Endothelial cell of umbilical vein (primary cell): ENCODE data around the gene FKBP8. TPM values are rescaled to one million over a fixed set of nuclear protein-coding genes. Genes with fewer than 3 reads are reported as not detected.

Source experiments
- BruUV-seq: library from RNA; stranded (reverse); fragments of 400-500 nt; replicated peaks from 2 replicates; lab custom pipeline; 2021; lab: Mats Ljungman, UMichigan
- CTCF ChIA-PET: fragments of 300-600, 350-600 bp; sonication (Branson Sonifier 250); formaldehyde crosslinking; loops from one replicate; lab custom pipeline; 2021; ENCODE audit warnings: antibody characterized with exemption, inconsistent platforms; lab: Charles Lee
- POLR2A ChIA-PET: fragments of 300-600, 350-600 bp; sonication (Branson Sonifier 250); formaldehyde crosslinking; loops from one replicate; lab custom pipeline; 2021; ENCODE audit warnings: antibody characterized with exemption, inconsistent platforms; lab: Charles Lee
- DNase-seq: peaks from one replicate; pipeline ENCODE4 v3.0.0-alpha.2; 2011; ENCODE audit warnings: low read depth, low spot score
- FAIRE-seq: peaks from 2 replicates; lab custom pipeline; 2011; peaks lifted over from hg19 to GRCh38; lab: Jason Lieb, UNC
- H2AFZ ChIP-seq: 2 replicates; pipeline ENCODE4 v1.6.0; 2012; ENCODE audit warnings: low read depth, low read length, control low read depth, inconsistent platforms
- H3K27ac ChIP-seq: 2 replicates; pipeline ENCODE4 v1.5.1; 2011; ENCODE audit warnings: low read depth, mild to moderate bottlenecking, control low read depth, low read length, moderate library complexity; ENCODE audit not compliant: insufficient read depth
- H3K27me3 ChIP-seq, 2 experiments: 2 replicates each; pipeline versions ENCODE4 v1.6.0 to v1.6.1; 2011; ENCODE audit warnings: low read length in 2 of 2, mixed read lengths in 1 of 2; ENCODE audit not compliant: control insufficient read depth in 2 of 2, insufficient read depth in 2 of 2
- H3K36me3 ChIP-seq, 2 experiments: 2 replicates in 1 of 2; 3 replicates in 1 of 2; pipeline ENCODE4 v1.5.1; 2011; ENCODE audit warnings: low read length in 2 of 2, mild to moderate bottlenecking in 1 of 2, moderate library complexity in 1 of 2; ENCODE audit not compliant: control insufficient read depth in 2 of 2, insufficient read depth in 2 of 2; ENCODE audit errors: extremely low read depth in 1 of 2
- H3K4me1 ChIP-seq: 3 replicates; pipeline ENCODE4 v1.5.1; 2011; ENCODE audit warnings: mild to moderate bottlenecking, low read length; ENCODE audit not compliant: control insufficient read depth, insufficient read depth; ENCODE audit errors: extremely low read depth
- H3K4me2 ChIP-seq: 2 replicates; pipeline ENCODE4 v1.6.1; 2011; ENCODE audit warnings: low read length, control low read depth, mixed read lengths; ENCODE audit not compliant: insufficient read depth
- H3K4me3 ChIP-seq, 3 experiments: fragments of 200-600 bp in 1 of 3; sonication (generic), shearing (Covaris generic) in 1 of 3; replicated peaks in 1 of 3; 2 replicates each; pipeline ENCODE4 v1.5.1; 2011 to 2016; ENCODE audit warnings: control low read depth in 3 of 3, low read length in 3 of 3, mild to moderate bottlenecking in 2 of 3, inconsistent platforms in 1 of 3, low read depth in 1 of 3, moderate library complexity in 1 of 3; ENCODE audit not compliant: insufficient read depth in 1 of 3
- H3K79me2 ChIP-seq: 2 replicates; pipeline ENCODE4 v1.6.0; 2012; ENCODE audit warnings: low read length, inconsistent platforms; ENCODE audit not compliant: control insufficient read depth, insufficient read depth
- H3K9ac ChIP-seq: replicated peaks from 2 replicates; pipeline ENCODE3; 2011; ENCODE audit warnings: low read length, control low read depth; ENCODE audit not compliant: insufficient read depth; ENCODE audit errors: extremely low read depth
- H3K9me1 ChIP-seq: replicated peaks from 3 replicates; pipeline ENCODE4 v1.6.0; 2011; ENCODE audit warnings: mild to moderate bottlenecking, low read length; ENCODE audit not compliant: control insufficient read depth, insufficient read depth; ENCODE audit errors: extremely low read depth
- H3K9me3 ChIP-seq: replicated peaks from 2 replicates; pipeline ENCODE4 v1.5.1; 2012; ENCODE audit warnings: low read length, inconsistent platforms; ENCODE audit not compliant: control insufficient read depth, insufficient read depth
- H4K20me1 ChIP-seq: replicated peaks from 2 replicates; pipeline ENCODE3; 2011; ENCODE audit warnings: mild to moderate bottlenecking, low read length; ENCODE audit not compliant: control insufficient read depth, insufficient read depth; ENCODE audit errors: extremely low read depth
- CTCF ChIP-seq, 2 donors: IDR thresholded peaks; 1 replicate in 1 of 2; 2 replicates in 1 of 2; pipeline ENCODE4 v1.5.1; 2011; ENCODE audit warnings: low read length in 2 of 2, mild to moderate bottlenecking in 2 of 2, moderate library complexity in 2 of 2, control low read depth in 1 of 2, inconsistent platforms in 1 of 2, low read depth in 1 of 2; ENCODE audit not compliant: insufficient read depth in 1 of 2; ENCODE audit errors: extremely low read depth in 1 of 2
- EZH2 ChIP-seq: IDR thresholded peaks from 2 replicates; pipeline ENCODE4 v1.6.1; 2012; ENCODE audit warnings: borderline replicate concordance, low read depth, mild to moderate bottlenecking, moderate library complexity, low read length, inconsistent platforms; ENCODE audit not compliant: severe bottlenecking
- FOS ChIP-seq: IDR thresholded peaks from 2 replicates; pipeline ENCODE4 v1.6.1; 2011; ENCODE audit warnings: mild to moderate bottlenecking, low read length, moderate library complexity, borderline replicate concordance; ENCODE audit not compliant: insufficient read depth
- GATA2 ChIP-seq: IDR thresholded peaks from 2 replicates; pipeline ENCODE4 v1.7.0; 2011; ENCODE audit warnings: low read depth, mild to moderate bottlenecking, moderate library complexity, mixed read lengths, low read length; ENCODE audit not compliant: insufficient read length, insufficient read depth
- JUN ChIP-seq: IDR thresholded peaks from 2 replicates; pipeline ENCODE4 v1.6.1; 2011; ENCODE audit warnings: borderline replicate concordance, low read depth; ENCODE audit not compliant: insufficient read length, insufficient read depth
- MAX ChIP-seq: IDR thresholded peaks from 2 replicates; pipeline ENCODE4 v1.6.1; 2011; ENCODE audit not compliant: insufficient read depth, insufficient read length
- MYC ChIP-seq: IDR thresholded peaks from one replicate; pipeline ENCODE4 v1.6.1; 2011; ENCODE audit warnings: mild to moderate bottlenecking, low read depth, low read length
- POLR2A ChIP-seq: IDR thresholded peaks from 2 replicates; pipeline ENCODE4 v1.6.1; 2012; ENCODE audit warnings: low read depth, mild to moderate bottlenecking, control low read depth, low read length
- POLR2AphosphoS5 ChIP-seq: IDR thresholded peaks from 2 replicates; pipeline ENCODE4 v1.6.1; 2012; ENCODE audit warnings: low read depth, mild to moderate bottlenecking, control low read depth, low read length, moderate library complexity; ENCODE audit not compliant: insufficient read depth
- dilution Hi-C: fragments of 300-500 bp; cut with MboI; formaldehyde crosslinking; loops from one replicate; pipeline ENCODE4 v1.15.0; 2019; ENCODE audit warnings: low sequenced_read_pairs; ENCODE audit not compliant: extremely low pct_ligation_motif_present
- intact Hi-C: fragments of 100-400 bp; cut with micrococcal nuclease; formaldehyde crosslinking; loops from one replicate; pipeline ENCODE4 v1.10.0; 2022
- polyA plus RNA-seq, 4 experiments: library from polyadenylated mRNA; depleted of rRNA in 3 of 4; stranded (reverse) in 3 of 4; unstranded in 1 of 4; fragments of >200 nt; gene quantifications; 2 replicates each; pipeline versions ENCODE4 v1.2.1 to v1.2.3, GENCODE V29; 2011 to 2012; ENCODE audit warnings: missing spikeins in 1 of 4
- total RNA-seq: library from RNA; stranded (reverse); gene quantifications from 2 replicates; pipeline ENCODE4 v1.2.3, GENCODE V29; 2021

The FKBP8 gene
- total and polyA plus RNA-seq, 2 donors (not counting 3 experiments of a cell fraction or from before 2014, with no cell fraction given) = 150 to 173 TPM

- Histone ChIP-seq H3K4me1 (peaks cover 14% of the 10 kb centered on the region), H2AFZ (no peak overlapping the region), H3K4me3 (no peak overlapping the region), H3K9ac (no peak overlapping the region), H3K4me2 (no peak overlapping the region), H3K9me3 (no peaks in the 10 kb centered on the region), H3K79me2 (peaks cover 76% of the 10 kb centered on the region), H3K9me1 (no peaks in the 10 kb centered on the region), H3K27ac (no peak overlapping the region), H3K27me3 (no peaks in the 10 kb centered on the region), H3K36me3 (no peaks in the 10 kb centered on the region), H4K20me1 (peaks cover 2% of the 10 kb centered on the region)
- BruUV-seq = no TSS peak
- no peak for FAIRE-seq
- CTCF ChIA-PET = interaction anchor here (0.9 kb wide), 1 partner anchor 52 kb away, joined by 3 read pairs; no protein-coding TSS in a partner anchor
- POLR2A ChIA-PET = no interaction called here
- intact Hi-C loops (no loop called here), dilution Hi-C loops (no loop called here)
- TF ChIP-seq CTCF (IDR thresholded peaks at IDR 0.05; ENCODE audit: extremely low read depth in 1 of 2, insufficient read depth in 1 of 2, low read depth in 1 of 2, low read length in 2 of 2) (no peak), MYC (no peak), EZH2 (no peak), FOS (no peak), POLR2A (no peak), MAX (no peak), POLR2AphosphoS5 (no peak), GATA2 (no peak), JUN (no peak)
- DNase-seq = no peak
Observed at GRCh38 chr19:18513868-18514267, 29.5 kb downstream of the FKBP8 start.
